C4-2B (cell line): ENCODE results near the gene CTNNA2.

Experiments used
- CTCF ChIP-seq: fragments of 450-650 bp; conservative IDR thresholded peaks from 2 replicates; pipeline ENCODE4 v1.5.1; 2017; ENCODE audit warnings: mild to moderate bottlenecking
- ZFX ChIP-seq: fragments of 450-650 bp; IDR thresholded peaks from 2 replicates; pipeline ENCODE4 v1.6.1; 2017

GRCh38 chr2:79849949-79850348 is 337.1 kb downstream of the CTNNA2 start:
- TF ChIP-seq CTCF (no peak), ZFX (no peak)
